Panc1 (cell line): ENCODE measurements around the gene NADSYN1. TPM values are rescaled to one million over a fixed set of nuclear protein-coding genes. Genes with fewer than 3 reads are reported as not detected.

Experiments
- ATAC-seq: fragments of 200-7000 bp; cut with Tn5 transposase; 2 replicates; pipeline ENCODE4 v1.9.1; 2020; ENCODE audit warnings: mild to moderate bottlenecking, moderate library complexity
- BruUV-seq: library from RNA; stranded (reverse); fragments of 400-500 nt; replicated peaks from 2 replicates; lab custom pipeline; 2021; lab: Mats Ljungman, UMichigan
- CTCF ChIA-PET: fragments of 300-600 bp; sonication (Branson Sonifier 250); formaldehyde crosslinking; loops from one replicate; lab custom pipeline; 2022; ENCODE audit warnings: antibody characterized with exemption; lab: Charles Lee
- POLR2A ChIA-PET: fragments of 300-600 bp; sonication (Branson Sonifier 250); formaldehyde crosslinking; loops from one replicate; lab custom pipeline; 2022; ENCODE audit warnings: antibody characterized with exemption; lab: Charles Lee
- DNase-seq: peaks from one replicate; pipeline ENCODE4 v3.0.0-alpha.2; 2010; ENCODE audit warnings: low read depth, low spot score
- H3K27ac ChIP-seq: 2 replicates; pipeline ENCODE4 v1.5.1; 2011; ENCODE audit warnings: mild to moderate bottlenecking, low read length, inconsistent platforms
- H3K27me3 ChIP-seq: fragments of 200-500 bp; sonication (Bioruptor generic); 2 replicates; pipeline ENCODE4 v1.6.0; 2014; ENCODE audit warnings: low read length, inconsistent platforms; ENCODE audit not compliant: control insufficient read depth, insufficient read depth
- H3K36me3 ChIP-seq: fragments of 200-500 bp; sonication (Bioruptor generic); 2 replicates; pipeline ENCODE4 v1.5.1; 2014; ENCODE audit warnings: inconsistent platforms, mild to moderate bottlenecking, low read length, moderate library complexity; ENCODE audit not compliant: control insufficient read depth, insufficient read depth
- H3K4me1 ChIP-seq: 2 replicates; pipeline ENCODE4 v1.5.1; 2011; ENCODE audit warnings: inconsistent platforms, mild to moderate bottlenecking, low read length, moderate library complexity; ENCODE audit not compliant: control insufficient read depth, insufficient read depth
- H3K4me3 ChIP-seq, 2 experiments: 2 replicates each; pipeline ENCODE4 v1.5.1; 2011 to 2012; ENCODE audit warnings: low read depth in 2 of 2, low read length in 2 of 2, mild to moderate bottlenecking in 2 of 2, inconsistent platforms in 1 of 2, moderate library complexity in 1 of 2
- H3K9me3 ChIP-seq: fragments of 200-500 bp; sonication (Bioruptor generic); 2 replicates; pipeline ENCODE4 v1.5.1; 2014; ENCODE audit warnings: low read depth, mild to moderate bottlenecking, inconsistent platforms, low read length, moderate library complexity; ENCODE audit not compliant: control insufficient read depth, insufficient read depth
- POLR2AphosphoS5 ChIP-seq: IDR thresholded peaks from 2 replicates; pipeline ENCODE4 v1.6.1; 2012; ENCODE audit warnings: mild to moderate bottlenecking, low read depth, low read length, moderate library complexity
- SIN3A ChIP-seq: IDR thresholded peaks from 2 replicates; pipeline ENCODE4 v1.6.1; 2012; ENCODE audit warnings: low read depth, mild to moderate bottlenecking, low read length, moderate library complexity, borderline replicate concordance; ENCODE audit not compliant: insufficient read depth
- TCF7L2 ChIP-seq: IDR thresholded peaks from 2 replicates; pipeline ENCODE4 v1.6.1; 2011; ENCODE audit warnings: mild to moderate bottlenecking, low read depth, low read length, inconsistent platforms
- in situ Hi-C: cut with HindIII; loops from 2 replicates; pipeline ENCODE4 v1.10.0; 2016; ENCODE audit warnings: low sequenced_read_pairs, low pct_unique_long_range_greater_than_20kb
- intact Hi-C: fragments of 100-400 bp; cut with micrococcal nuclease; formaldehyde crosslinking; loops from one replicate; pipeline ENCODE4 v1.10.0; 2022; ENCODE audit not compliant: unreplicated experiment
- total RNA-seq: library from RNA; stranded (reverse); gene quantifications from one replicate; pipeline ENCODE4 v1.2.1, GENCODE V29; 2021; ENCODE audit not compliant: unreplicated experiment
- TF ChIP-seq, protein P1 (sequence below): fragments of 450-650 bp; IDR thresholded peaks from 2 replicates; pipeline ENCODE4 v1.5.1; 2017; ENCODE audit warnings: mild to moderate bottlenecking
- TF ChIP-seq, protein P2 (sequence below), 2 experiments: IDR thresholded peaks; 2 replicates each; pipeline ENCODE4 v1.6.1; 2011 to 2012; ENCODE audit warnings: low read depth in 2 of 2, control low read depth in 1 of 2, low read length in 1 of 2, mild to moderate bottlenecking in 1 of 2, moderate library complexity in 1 of 2; ENCODE audit not compliant: insufficient read depth in 1 of 2

Gene NADSYN1
- total RNA-seq, 1 experiment from 2014 or later = 76.1 TPM

DNA sequence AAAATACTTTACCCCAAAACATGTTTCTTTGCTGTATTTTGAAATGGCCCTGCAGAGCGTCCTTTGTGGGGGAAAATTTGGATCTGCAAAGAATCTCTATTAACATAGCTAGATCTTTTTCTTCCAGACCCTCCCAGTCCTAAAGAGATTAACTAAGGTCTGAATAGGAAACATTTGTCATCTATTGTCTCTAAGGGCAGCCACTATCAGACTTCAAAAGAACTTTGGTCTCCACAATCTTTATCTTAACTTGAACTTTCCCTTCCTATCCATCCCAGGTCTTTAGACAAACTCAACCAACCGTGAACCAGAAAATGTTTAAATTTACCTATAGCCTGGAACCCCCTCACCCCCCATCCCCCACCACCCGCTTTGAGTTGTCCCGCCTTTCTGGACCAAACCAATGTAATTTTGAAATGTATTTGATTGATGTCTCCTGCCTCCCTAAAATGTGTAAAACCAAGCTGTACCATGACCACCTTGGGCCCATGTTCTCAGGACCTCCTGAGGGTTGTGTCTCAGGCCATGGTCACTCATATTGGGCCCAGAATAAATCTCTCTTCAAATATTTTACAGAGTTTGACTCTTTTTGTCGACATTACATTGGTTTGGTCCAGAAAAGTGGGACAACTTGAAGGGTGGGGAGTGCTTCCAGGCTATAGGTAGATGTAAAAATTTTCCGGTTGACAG is 91.7 kb downstream of the NADSYN1 start:
- ATAC-seq (no peak), DNase-seq (no peak)
- CTCF ChIA-PET = no interaction called here
- H3K27ac ChIP-seq = no peak overlapping the region
- H3K27me3 ChIP-seq = peaks cover 2% of the 10 kb centered on the region; the same call in 1 of the 2 replicates
- POLR2A ChIA-PET = no interaction called here
- no TSS peak for BruUV-seq
- no peak overlapping the region for H3K4me3 ChIP-seq
- intact Hi-C loops (no loop called here), in situ Hi-C loops (no loop called here)
- TF ChIP-seq POLR2AphosphoS5 = no peak
- no peak for TF ChIP-seq TCF7L2
- TF ChIP-seq, protein P1, sequence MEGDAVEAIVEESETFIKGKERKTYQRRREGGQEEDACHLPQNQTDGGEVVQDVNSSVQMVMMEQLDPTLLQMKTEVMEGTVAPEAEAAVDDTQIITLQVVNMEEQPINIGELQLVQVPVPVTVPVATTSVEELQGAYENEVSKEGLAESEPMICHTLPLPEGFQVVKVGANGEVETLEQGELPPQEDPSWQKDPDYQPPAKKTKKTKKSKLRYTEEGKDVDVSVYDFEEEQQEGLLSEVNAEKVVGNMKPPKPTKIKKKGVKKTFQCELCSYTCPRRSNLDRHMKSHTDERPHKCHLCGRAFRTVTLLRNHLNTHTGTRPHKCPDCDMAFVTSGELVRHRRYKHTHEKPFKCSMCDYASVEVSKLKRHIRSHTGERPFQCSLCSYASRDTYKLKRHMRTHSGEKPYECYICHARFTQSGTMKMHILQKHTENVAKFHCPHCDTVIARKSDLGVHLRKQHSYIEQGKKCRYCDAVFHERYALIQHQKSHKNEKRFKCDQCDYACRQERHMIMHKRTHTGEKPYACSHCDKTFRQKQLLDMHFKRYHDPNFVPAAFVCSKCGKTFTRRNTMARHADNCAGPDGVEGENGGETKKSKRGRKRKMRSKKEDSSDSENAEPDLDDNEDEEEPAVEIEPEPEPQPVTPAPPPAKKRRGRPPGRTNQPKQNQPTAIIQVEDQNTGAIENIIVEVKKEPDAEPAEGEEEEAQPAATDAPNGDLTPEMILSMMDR = no peak
- TF ChIP-seq, protein P2, sequence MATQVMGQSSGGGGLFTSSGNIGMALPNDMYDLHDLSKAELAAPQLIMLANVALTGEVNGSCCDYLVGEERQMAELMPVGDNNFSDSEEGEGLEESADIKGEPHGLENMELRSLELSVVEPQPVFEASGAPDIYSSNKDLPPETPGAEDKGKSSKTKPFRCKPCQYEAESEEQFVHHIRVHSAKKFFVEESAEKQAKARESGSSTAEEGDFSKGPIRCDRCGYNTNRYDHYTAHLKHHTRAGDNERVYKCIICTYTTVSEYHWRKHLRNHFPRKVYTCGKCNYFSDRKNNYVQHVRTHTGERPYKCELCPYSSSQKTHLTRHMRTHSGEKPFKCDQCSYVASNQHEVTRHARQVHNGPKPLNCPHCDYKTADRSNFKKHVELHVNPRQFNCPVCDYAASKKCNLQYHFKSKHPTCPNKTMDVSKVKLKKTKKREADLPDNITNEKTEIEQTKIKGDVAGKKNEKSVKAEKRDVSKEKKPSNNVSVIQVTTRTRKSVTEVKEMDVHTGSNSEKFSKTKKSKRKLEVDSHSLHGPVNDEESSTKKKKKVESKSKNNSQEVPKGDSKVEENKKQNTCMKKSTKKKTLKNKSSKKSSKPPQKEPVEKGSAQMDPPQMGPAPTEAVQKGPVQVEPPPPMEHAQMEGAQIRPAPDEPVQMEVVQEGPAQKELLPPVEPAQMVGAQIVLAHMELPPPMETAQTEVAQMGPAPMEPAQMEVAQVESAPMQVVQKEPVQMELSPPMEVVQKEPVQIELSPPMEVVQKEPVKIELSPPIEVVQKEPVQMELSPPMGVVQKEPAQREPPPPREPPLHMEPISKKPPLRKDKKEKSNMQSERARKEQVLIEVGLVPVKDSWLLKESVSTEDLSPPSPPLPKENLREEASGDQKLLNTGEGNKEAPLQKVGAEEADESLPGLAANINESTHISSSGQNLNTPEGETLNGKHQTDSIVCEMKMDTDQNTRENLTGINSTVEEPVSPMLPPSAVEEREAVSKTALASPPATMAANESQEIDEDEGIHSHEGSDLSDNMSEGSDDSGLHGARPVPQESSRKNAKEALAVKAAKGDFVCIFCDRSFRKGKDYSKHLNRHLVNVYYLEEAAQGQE (IDR thresholded peaks at IDR 0.05; ENCODE audit: insufficient read depth in 1 of 2, low read depth in 2 of 2, low read length in 1 of 2) = no peak
- TF ChIP-seq SIN3A = no peak
- no peaks in the 10 kb centered on the region for H3K4me1 ChIP-seq
- no peaks in the 10 kb centered on the region for H3K9me3 ChIP-seq
- H3K36me3 ChIP-seq = no peaks in the 10 kb centered on the region

DNA sequence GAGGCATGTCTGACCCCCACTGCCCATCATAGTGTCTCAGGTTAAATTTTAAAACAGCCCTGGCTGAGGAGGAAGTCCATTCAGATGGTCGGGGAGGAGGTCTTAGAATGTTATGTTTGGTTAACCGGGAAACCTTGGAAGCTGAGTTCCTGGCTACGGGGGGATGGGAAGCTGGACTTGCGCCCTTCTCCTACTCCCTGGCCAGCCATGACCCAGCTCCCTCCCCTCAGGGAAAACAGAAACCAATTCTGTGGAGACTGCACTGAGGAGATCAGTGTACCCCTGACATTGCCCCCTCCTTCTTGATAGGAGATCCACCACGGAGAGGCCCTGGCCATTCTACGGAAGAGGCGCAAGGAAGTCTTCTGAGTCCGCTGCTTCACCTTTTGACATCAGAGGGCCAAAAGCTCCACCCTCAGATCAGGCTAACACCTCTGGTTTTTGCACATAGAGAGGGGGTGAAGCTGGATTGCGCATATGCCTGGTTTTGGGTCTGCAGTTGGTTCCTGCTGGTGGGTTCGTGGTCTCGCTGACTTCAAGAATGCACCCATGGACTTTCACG is 92.5 kb downstream of the NADSYN1 start:
- in situ Hi-C loops (no loop called here), intact Hi-C loops (no loop called here)
- Histone ChIP-seq H3K4me1 (no peaks in the 10 kb centered on the region), H3K36me3 (no peaks in the 10 kb centered on the region), H3K27ac (no peak overlapping the region), H3K4me3 (no peak overlapping the region), H3K9me3 (no peaks in the 10 kb centered on the region), H3K27me3 (peaks cover 2% of the 10 kb centered on the region; the same call in 1 of the 2 replicates)
- ChIA-PET POLR2A (no interaction called here), CTCF (no interaction called here)
- no peak for TF ChIP-seq TCF7L2
- no peak for TF ChIP-seq POLR2AphosphoS5
- TF ChIP-seq SIN3A = no peak
- TF ChIP-seq, protein P2 (IDR thresholded peaks at IDR 0.05; ENCODE audit: insufficient read depth in 1 of 2, low read depth in 2 of 2, low read length in 1 of 2) = no peak
- TF ChIP-seq, protein P1 = no peak
- no TSS peak for BruUV-seq
- ATAC-seq = no peak
- no peak for DNase-seq
